ENCODE data around the gene THOP1. TPM values are rescaled to one million over a fixed set of nuclear protein-coding genes. Genes with fewer than 3 reads are reported as not detected.

THOP1 gene
- total RNA-seq, 2 experiments from 2014 or later = 106 to 121 TPM

DNA sequence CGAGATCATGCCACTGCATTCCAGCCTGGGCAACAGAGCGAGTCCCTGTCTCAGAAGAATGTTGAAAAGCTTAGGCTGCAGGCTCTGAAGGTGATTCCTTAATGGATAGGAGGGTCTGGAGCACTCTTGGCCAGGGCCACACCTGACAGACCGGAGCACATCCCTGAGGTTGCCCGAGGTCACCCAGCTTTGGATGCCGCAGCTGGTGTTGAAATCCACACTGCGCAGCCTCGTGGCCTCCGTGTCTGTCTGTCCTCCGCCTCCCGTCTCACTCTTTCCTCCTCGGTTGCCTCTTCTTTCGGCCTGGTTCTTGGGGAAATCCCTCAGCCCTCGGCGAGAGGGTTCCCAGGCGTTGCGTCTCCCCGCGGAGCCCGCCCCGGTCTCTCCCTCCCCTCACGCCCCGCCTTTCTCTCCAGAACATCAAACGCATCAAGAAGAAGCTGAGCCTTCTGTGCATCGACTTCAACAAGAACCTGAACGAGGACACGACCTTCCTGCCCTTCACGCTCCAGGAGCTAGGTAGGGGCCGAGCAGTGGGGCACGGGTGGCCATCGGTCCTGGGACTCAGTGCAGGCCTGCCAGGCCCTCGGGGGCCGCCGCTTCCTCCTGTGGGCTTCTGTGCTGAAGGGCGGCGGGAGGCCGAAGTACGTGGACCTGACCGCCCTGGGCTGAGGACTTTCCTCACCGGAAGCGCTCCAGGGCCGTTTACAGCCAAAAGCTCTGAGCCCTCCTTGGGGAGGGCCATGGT, 14.1 kb downstream of the THOP1 start:
- Mint-ChIP-seq H3K4me3 (no peak overlapping the region), H3K4me1 (ENCODE audit: low read depth) (no peaks in the 10 kb centered on the region), H3K9me3 (ENCODE audit: insufficient read depth) (no peaks in the 10 kb centered on the region), H3K27me3 (ENCODE audit: low read depth) (no peaks in the 10 kb centered on the region), H3K27ac (no peak overlapping the region), H3K36me3 (ENCODE audit: low read depth) (peaks cover 33% of the 10 kb centered on the region)
- DNase-seq (no peak), ATAC-seq (no peak)
- ChIA-PET POLR2A (no interaction called here), CTCF (no interaction called here)

DNA sequence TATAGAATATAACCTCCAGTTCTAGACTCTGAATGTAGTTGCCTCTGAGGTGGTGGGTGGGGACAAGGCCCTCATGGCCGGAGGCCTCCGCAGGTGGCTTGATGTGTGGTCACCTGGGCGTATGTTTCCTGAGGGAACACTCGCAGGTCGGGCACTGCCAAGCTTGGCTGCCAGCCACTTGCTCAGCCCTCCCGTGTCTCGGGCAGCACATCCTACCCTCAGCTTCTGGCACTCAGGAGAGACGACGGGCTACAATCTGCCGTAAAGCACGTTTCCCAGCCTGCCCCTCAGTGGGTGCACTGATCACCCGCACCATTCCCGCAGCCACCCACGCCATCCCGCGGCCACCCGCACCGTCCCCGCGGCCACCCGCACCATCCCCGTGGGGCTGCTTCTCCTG, 15.2 kb downstream of the THOP1 start:
- Mint-ChIP-seq H3K27me3 (ENCODE audit: low read depth) (no peaks in the 10 kb centered on the region), H3K9me3 (ENCODE audit: insufficient read depth) (no peaks in the 10 kb centered on the region), H3K36me3 (ENCODE audit: low read depth) (peaks cover 32% of the 10 kb centered on the region), H3K27ac (no peak overlapping the region), H3K4me1 (ENCODE audit: low read depth) (no peaks in the 10 kb centered on the region), H3K4me3 (no peak overlapping the region)
- ATAC-seq (no peak), DNase-seq (no peak)
- CTCF ChIA-PET = no interaction called here
- POLR2A ChIA-PET = no interaction called here

DNA sequence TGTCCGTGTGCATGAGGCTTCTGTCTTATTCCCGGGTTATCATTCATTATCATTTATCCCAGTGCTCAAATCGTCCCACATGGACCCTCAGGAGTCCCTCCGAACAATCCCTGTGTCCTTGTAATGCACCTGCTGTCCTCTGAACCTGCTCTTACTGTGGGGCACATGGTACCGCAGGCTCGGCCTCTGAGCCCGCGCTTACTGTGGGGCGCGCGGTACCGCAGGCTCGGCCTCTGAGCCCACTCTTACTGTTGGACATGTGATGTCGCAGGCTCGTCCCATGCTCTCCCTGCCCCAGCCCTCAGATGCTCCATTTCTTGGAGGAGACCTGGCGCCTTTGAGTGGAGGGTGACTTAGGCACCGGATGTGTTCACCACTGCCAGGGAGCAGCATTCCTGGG, 17.5 kb downstream of the THOP1 start:
- Mint-ChIP-seq H3K27ac (no peak overlapping the region), H3K36me3 (ENCODE audit: low read depth) (peaks cover 25% of the 10 kb centered on the region), H3K27me3 (ENCODE audit: low read depth) (no peaks in the 10 kb centered on the region), H3K4me3 (no peak overlapping the region), H3K9me3 (ENCODE audit: insufficient read depth) (no peaks in the 10 kb centered on the region), H3K4me1 (ENCODE audit: low read depth) (no peaks in the 10 kb centered on the region)
- no peak for DNase-seq
- no peak for ATAC-seq
- ChIA-PET POLR2A (no interaction called here), CTCF (no interaction called here)

DNA sequence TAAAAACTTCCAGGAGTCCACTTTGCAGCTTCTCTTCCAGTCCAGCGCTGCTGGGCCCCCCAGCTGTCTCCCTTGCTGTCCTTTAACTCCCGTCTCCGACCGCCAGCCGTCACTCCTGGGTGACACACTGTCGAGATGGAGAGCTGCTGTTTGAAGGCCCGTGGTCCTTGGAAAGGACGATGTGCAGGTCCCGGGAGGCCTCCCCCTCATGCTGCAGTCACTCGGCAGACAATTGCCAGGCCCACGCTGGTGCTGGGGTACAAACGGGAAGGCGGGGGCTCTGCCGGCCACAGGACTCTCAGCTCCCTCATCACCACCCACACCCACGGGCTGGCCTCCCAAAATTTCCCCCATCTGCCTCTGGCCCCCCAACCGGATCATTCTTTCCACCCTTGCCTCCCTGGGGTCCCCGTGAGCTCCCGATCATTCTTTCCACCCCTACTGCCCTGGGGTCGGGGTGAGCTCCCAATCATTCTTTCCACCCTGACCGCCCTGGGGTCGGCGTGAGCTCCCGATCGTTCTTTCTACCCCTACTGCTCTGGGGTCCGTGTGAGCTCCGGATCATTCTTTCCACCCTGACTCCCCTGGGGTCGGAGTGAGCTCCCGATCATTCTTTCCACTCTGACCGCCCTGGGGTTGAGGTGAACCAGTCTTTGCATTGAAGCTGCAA, 18.3 kb downstream of the THOP1 start:
- ATAC-seq (no peak), DNase-seq (no peak)
- Mint-ChIP-seq H3K27me3 (ENCODE audit: low read depth) (no peaks in the 10 kb centered on the region), H3K36me3 (ENCODE audit: low read depth) (peaks cover 26% of the 10 kb centered on the region), H3K9me3 (ENCODE audit: insufficient read depth) (no peaks in the 10 kb centered on the region), H3K4me1 (ENCODE audit: low read depth) (no peaks in the 10 kb centered on the region), H3K27ac (peak overlapping the region; percentile 20), H3K4me3 (no peak overlapping the region)
- ChIA-PET CTCF (no interaction called here), POLR2A (no interaction called here)

DNA sequence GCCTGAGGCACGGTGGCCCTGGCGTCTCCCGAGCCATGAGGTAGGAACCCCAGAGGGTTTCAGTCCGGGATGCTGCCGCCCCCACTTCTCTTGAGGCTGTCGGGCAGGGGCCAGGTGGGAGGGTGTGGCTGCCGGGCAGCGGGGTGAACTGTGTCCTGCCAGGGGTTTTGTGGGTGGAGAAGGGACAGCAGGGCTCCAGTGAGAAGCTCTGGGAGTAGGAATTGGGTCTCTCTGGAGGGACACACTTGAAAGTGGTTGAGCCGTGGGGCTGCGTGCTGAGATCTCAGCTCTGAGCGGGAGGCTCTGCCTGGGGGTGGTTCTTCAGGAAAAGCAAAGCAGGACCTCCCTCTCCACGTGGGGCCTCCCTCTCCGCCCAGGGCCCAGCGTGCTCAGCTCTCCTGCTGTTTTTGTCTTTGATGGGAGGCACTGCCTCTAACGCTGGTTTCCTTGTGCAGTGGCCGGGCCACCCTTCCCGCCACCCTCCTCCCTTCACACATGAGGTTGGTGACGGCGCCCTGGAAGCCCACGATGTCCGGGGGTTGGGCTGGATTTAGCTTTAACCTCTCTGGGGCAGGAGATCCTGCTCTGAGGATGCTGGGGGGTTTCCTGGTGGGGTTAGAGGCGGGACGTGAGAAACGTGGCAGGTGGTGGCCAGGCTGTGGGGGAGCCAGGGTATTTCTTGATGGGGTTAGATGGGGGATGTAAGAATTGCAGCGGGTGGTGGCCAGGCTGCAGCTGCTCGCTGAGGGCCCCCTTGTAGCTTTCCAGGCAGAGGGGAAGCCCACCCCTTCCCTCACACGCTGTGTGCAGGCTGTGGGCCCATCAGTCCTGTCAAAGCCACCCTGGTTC, 19.1 kb downstream of the THOP1 start:
- no peaks in the 10 kb centered on the region for H3K27me3 Mint-ChIP-seq (ENCODE audit: low read depth)
- no peaks in the 10 kb centered on the region for H3K9me3 Mint-ChIP-seq (ENCODE audit: insufficient read depth)
- no peaks in the 10 kb centered on the region for H3K4me1 Mint-ChIP-seq (ENCODE audit: low read depth)
- DNase-seq = no peak
- peak overlapping the region; percentile 20 for H3K27ac Mint-ChIP-seq
- H3K36me3 Mint-ChIP-seq (ENCODE audit: low read depth) = peaks cover 34% of the 10 kb centered on the region
- POLR2A ChIA-PET = interaction anchor here (0.6 kb wide), 1 partner anchor 339 kb away, joined by 3 read pairs; no protein-coding TSS in a partner anchor
- CTCF ChIA-PET = no interaction called here
- ATAC-seq = no peak
- no peak overlapping the region for H3K4me3 Mint-ChIP-seq

DNA sequence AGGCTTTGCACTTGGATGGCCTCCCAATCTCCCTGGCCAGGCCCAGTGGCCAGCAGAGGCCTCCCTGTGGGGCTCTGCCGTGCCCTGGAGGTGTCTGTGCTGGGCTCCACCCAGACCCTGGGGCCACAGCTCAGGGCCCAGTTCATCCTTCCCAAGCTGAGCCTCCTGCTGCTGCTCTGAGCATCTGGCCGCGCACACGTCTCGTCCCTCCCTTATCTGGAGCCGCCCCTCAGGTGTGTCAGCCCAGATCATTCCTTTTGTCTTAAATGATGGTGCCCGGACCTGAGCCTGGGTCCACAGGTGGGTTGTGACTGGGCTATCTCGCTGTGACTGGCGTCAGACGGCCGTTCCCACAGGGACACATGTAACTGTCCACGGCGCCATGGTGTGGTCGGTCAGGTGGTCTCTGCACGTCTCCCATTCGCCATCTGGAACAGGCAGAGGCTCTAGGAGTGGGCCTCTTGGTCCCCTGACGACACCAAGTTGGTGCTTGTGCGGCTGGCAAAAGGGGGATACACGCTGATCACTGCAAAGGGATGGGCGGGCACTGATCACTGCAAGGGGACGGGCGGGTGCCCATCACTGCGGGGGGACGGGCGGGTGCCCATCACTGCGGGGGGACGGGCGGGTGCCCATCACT, 20.1 kb downstream of the THOP1 start:
- Mint-ChIP-seq H3K9me3 (ENCODE audit: insufficient read depth) (no peaks in the 10 kb centered on the region), H3K4me1 (ENCODE audit: low read depth) (no peaks in the 10 kb centered on the region), H3K27me3 (ENCODE audit: low read depth) (no peaks in the 10 kb centered on the region), H3K27ac (no peak overlapping the region), H3K4me3 (no peak overlapping the region), H3K36me3 (ENCODE audit: low read depth) (peaks cover 38% of the 10 kb centered on the region)
- ATAC-seq (no peak), DNase-seq (no peak)
- ChIA-PET CTCF (no interaction called here), POLR2A (no interaction called here)

DNA sequence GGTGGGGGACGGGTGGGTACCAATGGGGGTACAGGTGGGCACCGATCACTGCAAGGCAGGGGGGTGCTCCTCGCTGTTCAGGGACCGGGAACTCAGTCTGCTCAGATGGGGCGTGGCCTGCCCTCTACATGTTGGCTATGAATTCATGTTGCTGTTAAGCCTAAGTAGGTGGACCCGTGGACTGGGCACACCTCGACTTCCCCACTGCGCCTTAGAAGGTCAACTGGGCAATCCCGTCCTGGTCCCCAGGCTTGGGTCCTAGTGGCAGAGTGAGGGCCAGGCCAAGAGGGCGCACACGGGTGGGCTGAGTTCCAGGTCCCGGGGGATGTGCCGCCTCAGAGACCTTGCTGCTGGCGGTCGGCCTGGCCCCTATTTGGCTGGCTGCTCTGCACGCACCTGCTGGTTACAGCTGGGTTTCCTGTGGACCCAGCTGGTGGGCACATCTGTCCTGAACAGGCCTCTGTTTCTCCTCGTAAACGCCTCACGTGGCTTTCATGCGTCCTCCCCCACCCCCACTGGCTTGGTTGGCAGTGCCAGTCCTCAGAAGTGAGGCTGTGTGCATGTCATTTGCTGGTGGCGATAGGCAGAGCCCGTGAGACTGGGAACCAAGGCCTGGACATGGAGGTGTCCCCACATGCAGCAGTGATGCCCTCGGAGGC, 20.8 kb downstream of the THOP1 start:
- Mint-ChIP-seq H3K4me1 (ENCODE audit: low read depth) (no peaks in the 10 kb centered on the region), H3K4me3 (no peak overlapping the region), H3K27ac (no peak overlapping the region), H3K9me3 (ENCODE audit: insufficient read depth) (no peaks in the 10 kb centered on the region), H3K36me3 (ENCODE audit: low read depth) (peaks cover 34% of the 10 kb centered on the region), H3K27me3 (ENCODE audit: low read depth) (no peaks in the 10 kb centered on the region)
- ATAC-seq (no peak), DNase-seq (no peak)
- ChIA-PET POLR2A (no interaction called here), CTCF (no interaction called here)

DNA sequence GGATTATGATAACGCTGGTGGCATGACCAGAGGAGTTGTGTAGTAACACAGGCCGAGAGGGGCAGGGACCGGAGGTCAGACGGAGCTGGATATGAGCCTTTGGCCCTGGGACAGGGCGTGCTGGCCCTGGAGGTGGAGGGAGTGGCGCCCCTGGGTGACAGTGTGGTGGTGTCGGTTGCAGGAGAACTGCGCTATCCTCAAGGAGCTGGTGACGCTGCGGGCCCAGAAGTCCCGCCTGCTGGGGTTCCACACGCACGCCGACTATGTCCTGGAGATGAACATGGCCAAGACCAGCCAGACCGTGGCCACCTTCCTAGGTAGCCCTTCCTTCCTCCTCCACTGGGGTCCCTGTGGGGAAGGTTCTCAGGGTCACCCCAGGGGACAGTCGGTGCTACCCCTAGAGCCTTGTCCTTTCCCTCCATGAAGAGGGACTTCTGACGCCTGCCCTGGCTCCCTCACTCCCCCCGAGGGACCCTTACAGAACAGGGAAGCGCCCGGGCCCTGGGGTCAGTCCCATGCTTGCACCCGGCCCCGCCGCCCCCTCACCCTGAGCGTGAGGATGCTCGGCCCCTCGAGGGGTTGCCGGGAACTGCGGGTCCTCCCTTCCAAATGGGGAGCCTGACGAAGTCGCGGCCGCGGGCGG, 21.6 kb downstream of the THOP1 start:
- Mint-ChIP-seq H3K9me3 (ENCODE audit: insufficient read depth) (no peaks in the 10 kb centered on the region), H3K4me1 (ENCODE audit: low read depth) (no peaks in the 10 kb centered on the region), H3K27me3 (ENCODE audit: low read depth) (no peaks in the 10 kb centered on the region), H3K4me3 (no peak overlapping the region), H3K36me3 (ENCODE audit: low read depth) (peaks cover 32% of the 10 kb centered on the region), H3K27ac (no peak overlapping the region)
- DNase-seq (no peak), ATAC-seq (no peak)
- CTCF ChIA-PET = no interaction called here
- POLR2A ChIA-PET = no interaction called here

DNA sequence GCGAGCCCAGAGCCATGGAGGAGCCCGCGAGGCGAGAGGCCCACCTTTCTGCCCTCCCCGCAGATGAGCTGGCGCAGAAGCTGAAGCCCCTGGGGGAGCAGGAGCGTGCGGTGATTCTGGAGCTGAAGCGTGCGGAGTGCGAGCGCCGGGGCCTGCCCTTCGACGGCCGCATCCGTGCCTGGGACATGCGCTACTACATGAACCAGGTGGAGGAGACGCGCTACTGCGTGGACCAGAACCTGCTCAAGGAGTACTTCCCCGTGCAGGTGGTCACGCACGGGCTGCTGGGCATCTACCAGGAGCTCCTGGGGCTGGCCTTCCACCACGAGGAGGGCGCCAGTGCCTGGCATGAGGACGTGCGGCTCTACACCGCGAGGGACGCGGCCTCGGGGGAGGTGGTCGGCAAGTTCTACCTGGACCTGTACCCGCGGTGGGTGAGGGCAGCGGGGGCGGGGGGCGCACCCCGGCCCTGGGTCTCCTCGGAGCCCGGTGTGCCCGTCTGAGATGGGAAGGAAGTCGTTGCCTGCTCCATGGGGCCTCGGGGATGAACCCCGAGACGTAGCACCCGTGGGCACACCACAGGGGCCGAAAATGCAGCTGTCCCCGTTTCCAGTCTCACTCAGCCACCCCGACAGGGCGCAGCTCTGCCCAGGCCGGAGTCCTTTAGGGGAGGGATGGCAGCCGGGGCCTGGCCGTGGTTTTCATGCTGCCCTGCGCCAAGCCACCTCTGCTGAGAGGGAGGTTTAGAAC, 22.3 kb downstream of the THOP1 start:
- Mint-ChIP-seq H3K4me1 (ENCODE audit: low read depth) (no peaks in the 10 kb centered on the region), H3K27me3 (ENCODE audit: low read depth) (no peaks in the 10 kb centered on the region), H3K9me3 (ENCODE audit: insufficient read depth) (no peaks in the 10 kb centered on the region), H3K36me3 (ENCODE audit: low read depth) (peaks cover 29% of the 10 kb centered on the region), H3K4me3 (no peak overlapping the region), H3K27ac (no peak overlapping the region)
- ATAC-seq (no peak), DNase-seq (no peak)
- ChIA-PET CTCF (no interaction called here), POLR2A (no interaction called here)

DNA sequence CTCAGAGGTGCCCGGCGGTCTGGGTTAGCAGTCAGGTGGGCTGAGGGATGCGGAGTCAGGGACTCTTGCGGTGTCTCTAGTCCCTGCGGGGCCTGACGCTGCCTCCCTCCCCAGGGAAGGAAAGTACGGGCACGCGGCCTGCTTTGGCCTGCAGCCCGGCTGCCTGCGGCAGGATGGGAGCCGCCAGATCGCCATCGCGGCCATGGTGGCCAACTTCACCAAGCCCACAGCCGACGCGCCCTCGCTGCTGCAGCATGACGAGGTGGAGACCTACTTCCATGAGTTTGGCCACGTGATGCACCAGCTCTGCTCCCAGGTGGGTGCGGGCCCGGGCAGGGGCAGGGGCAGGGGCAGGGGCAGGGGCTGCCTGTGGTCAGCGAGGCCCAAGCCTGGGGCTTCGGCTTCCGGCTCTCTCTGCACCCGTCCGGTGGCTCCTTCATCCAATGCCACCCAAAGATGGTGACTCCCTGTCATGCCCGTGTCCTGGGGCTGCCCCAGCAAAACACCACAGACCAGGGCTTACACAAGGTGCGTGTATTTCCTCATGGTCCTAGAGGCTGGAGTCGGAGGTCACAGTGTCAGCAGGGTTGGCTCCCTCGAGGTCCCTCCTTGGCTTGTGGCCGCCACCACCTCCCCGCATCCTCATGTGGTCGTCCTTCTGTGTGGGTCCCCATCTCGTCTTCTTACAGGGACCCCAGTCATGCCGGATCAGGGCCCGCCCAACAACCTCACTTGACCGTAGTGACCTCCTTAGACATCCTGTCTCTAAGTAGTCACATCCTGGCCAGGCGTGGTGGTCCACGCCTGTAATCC, 23.0 kb downstream of the THOP1 start:
- Mint-ChIP-seq H3K9me3 (ENCODE audit: insufficient read depth) (no peaks in the 10 kb centered on the region), H3K27ac (peak overlapping the region; percentile 43), H3K4me3 (no peak overlapping the region), H3K36me3 (ENCODE audit: low read depth) (peaks cover 22% of the 10 kb centered on the region), H3K27me3 (ENCODE audit: low read depth) (no peaks in the 10 kb centered on the region), H3K4me1 (ENCODE audit: low read depth) (no peaks in the 10 kb centered on the region)
- ATAC-seq (no peak), DNase-seq (no peak)
- CTCF ChIA-PET = no interaction called here
- POLR2A ChIA-PET = no interaction called here

All from activated CD8-positive, alpha-beta T cell treated with anti-CD3 and anti-CD28 coated beads, Interleukin-2, amount 10 ng/mL, durations not matched to agents 7 days and 5 days (primary cell).